Mesendoderm (in vitro differentiated cells): ENCODE data around the gene KHDC1.
"Not testable (repeated sequence)": the region's sequence is repeated elsewhere in the genome, so short reads cannot be mapped to it uniquely, and the experiment has no call there.

ENCODE experiments used
- DNase-seq: peaks from one replicate; pipeline ENCODE4 v3.0.0; 2013
- H2AK5ac ChIP-seq: 2 replicates; pipeline ENCODE4 v1.6.1; 2013; ENCODE audit warnings: low read length, inconsistent platforms
- H2BK120ac ChIP-seq: 2 replicates; pipeline ENCODE4 v1.6.1; 2013; ENCODE audit warnings: low read depth, mild to moderate bottlenecking, low read length, moderate library complexity, mixed read lengths
- H2BK15ac ChIP-seq: replicated peaks from 2 replicates; pipeline ENCODE4 v1.6.1; 2013; ENCODE audit warnings: low read depth, mild to moderate bottlenecking, moderate library complexity
- H2BK5ac ChIP-seq: 2 replicates; pipeline ENCODE4 v1.6.1; 2013; ENCODE audit warnings: low read length, inconsistent platforms
- H3K18ac ChIP-seq: 2 replicates; pipeline ENCODE4 v1.6.1; 2013; ENCODE audit warnings: mild to moderate bottlenecking, low read length, mixed read lengths
- H3K23ac ChIP-seq: one replicate; pipeline ENCODE4 v1.6.1; 2013; ENCODE audit warnings: low read length
- H3K27ac ChIP-seq: 2 replicates; pipeline ENCODE4 v1.5.1; 2013; ENCODE audit warnings: low read depth, mild to moderate bottlenecking, inconsistent platforms, low read length, moderate library complexity
- H3K27me3 ChIP-seq: 2 replicates; pipeline ENCODE4 v1.6.1; 2013; ENCODE audit warnings: low read length, control low read depth, mild to moderate bottlenecking, inconsistent platforms; ENCODE audit not compliant: insufficient read depth, poor library complexity
- H3K36me3 ChIP-seq: 2 replicates; pipeline ENCODE4 v1.6.1; 2013; ENCODE audit warnings: low read length, inconsistent platforms; ENCODE audit not compliant: control insufficient read depth, insufficient read depth
- H3K4ac ChIP-seq: one replicate; pipeline ENCODE4 v1.6.1; 2013; ENCODE audit warnings: low read depth, mild to moderate bottlenecking, low read length, moderate library complexity
- H3K4me1 ChIP-seq: 2 replicates; pipeline ENCODE4 v1.6.1; 2013; ENCODE audit warnings: low read depth, low read length, inconsistent platforms; ENCODE audit not compliant: control insufficient read depth
- H3K4me2 ChIP-seq: 2 replicates; pipeline ENCODE4 v1.6.1; 2013; ENCODE audit warnings: low read length
- H3K4me3 ChIP-seq: 2 replicates; pipeline ENCODE4 v1.5.1; 2013; ENCODE audit warnings: mild to moderate bottlenecking, low read length
- H3K56ac ChIP-seq: one replicate; pipeline ENCODE4 v1.6.1; 2013; ENCODE audit warnings: low read length
- H3K79me1 ChIP-seq: 2 replicates; pipeline ENCODE4 v1.6.1; 2013; ENCODE audit warnings: low read length, inconsistent platforms
- H3K79me2 ChIP-seq: 2 replicates; pipeline ENCODE4 v1.6.1; 2013; ENCODE audit warnings: mild to moderate bottlenecking, low read length; ENCODE audit not compliant: control insufficient read depth, insufficient read depth
- H3K9ac ChIP-seq: 2 replicates; pipeline ENCODE4 v1.6.1; 2013; ENCODE audit warnings: low read length, inconsistent platforms
- H4K5ac ChIP-seq: one replicate; pipeline ENCODE4 v1.6.1; 2013; ENCODE audit warnings: low read length
- H4K8ac ChIP-seq: one replicate; pipeline ENCODE4 v1.6.1; 2013; ENCODE audit warnings: low read depth, mild to moderate bottlenecking, control low read depth, low read length, moderate library complexity
- WGBS: extraction: QIAGEN DNeasy Blood & Tissue Kit; methylation state at CpG from one replicate; pipeline ENCODE4 v1.1.7; 2013; ENCODE audit warnings: low lambda C conversion rate, missing lambda C conversion rate; ENCODE audit not compliant: insufficient coverage; ENCODE audit errors: extremely low coverage; 5-methylcytosine and 5-hydroxymethylcytosine counted together

KHDC1 gene

DNA sequence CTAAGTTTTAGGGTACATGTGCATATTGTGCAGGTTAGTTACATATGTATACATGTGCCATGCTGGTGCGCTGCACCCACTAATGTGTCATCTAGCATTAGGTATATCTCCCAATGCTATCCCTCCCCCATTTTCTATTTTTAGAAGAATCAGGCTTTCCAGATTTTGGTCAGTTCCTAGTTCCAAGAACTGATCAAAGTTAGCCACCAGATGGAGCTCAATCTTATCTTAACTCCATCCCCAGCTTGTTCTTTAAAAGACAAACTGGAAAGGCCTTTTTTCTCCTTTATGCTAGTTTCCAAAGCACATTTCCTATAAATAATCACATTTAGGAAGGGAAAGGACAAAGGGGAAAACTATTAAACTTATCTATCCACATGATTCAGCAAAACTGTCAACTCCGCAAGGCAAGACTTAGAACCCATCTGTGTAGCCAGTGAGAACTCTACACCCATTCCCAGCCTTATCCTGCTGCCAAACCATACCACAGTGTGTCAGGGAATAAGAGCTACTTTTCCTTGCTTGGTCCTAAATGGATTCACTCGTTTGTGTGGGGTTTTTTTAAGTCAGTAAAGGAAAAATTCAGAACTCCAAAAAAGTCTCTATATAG, 22.8 kb upstream of the KHDC1 start:
- Histone ChIP-seq H3K36me3 (no peaks in the 10 kb centered on the region), H3K18ac (no peak overlapping the region), H3K9ac (no peak overlapping the region), H3K4me3 (no peak overlapping the region), H3K27ac (no peak overlapping the region), H3K79me1 (no peaks in the 10 kb centered on the region), H4K8ac (no peak overlapping the region), H2BK120ac (no peak overlapping the region), H3K79me2 (no peaks in the 10 kb centered on the region), H2AK5ac (no peak overlapping the region), H4K5ac (no peak overlapping the region), H3K4me1 (no peaks in the 10 kb centered on the region), H2BK15ac (no peak overlapping the region), H3K23ac (no peak overlapping the region), H3K56ac (no peak overlapping the region), H3K27me3 (no peaks in the 10 kb centered on the region), H3K4me2 (no peak overlapping the region), H3K4ac (no peak overlapping the region), H2BK5ac (no peak overlapping the region)
- peak; percentile 64 for DNase-seq
- WGBS: no CpG with 5 or more reads among the region's 3 CpGs

DNA sequence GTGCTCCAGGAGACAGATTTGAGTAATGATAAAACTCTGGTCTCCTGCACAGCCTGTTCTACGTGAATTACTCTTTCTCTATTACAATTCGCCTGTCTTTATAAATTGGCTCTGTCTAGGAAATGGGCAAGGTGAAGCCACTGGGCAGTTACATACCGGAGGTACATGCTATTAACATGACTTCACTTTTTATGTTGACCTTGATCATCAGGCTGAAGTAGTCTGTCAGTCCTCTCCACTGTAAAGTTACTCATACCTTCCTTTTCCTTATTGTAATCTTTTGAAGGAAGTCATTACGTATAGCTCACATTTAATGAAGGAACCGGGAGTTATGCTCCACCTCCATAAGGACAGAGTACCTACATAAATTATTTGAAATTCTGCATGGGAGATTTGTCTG, 19.9 kb upstream of the KHDC1 start:
- H3K79me1 ChIP-seq: no peaks in the 10 kb centered on the region
- H2BK120ac ChIP-seq: no peak overlapping the region
- H3K27me3 ChIP-seq: no peaks in the 10 kb centered on the region
- no peak overlapping the region for H3K56ac ChIP-seq
- H3K4me2 ChIP-seq: no peak overlapping the region
- no peak overlapping the region for H2BK15ac ChIP-seq
- H3K27ac ChIP-seq: no peak overlapping the region
- WGBS: no CpG with 5 or more reads among the region's 5 CpGs
- H3K9ac ChIP-seq: no peak overlapping the region
- no peak overlapping the region for H3K18ac ChIP-seq
- H3K36me3 ChIP-seq: no peaks in the 10 kb centered on the region
- no peak overlapping the region for H4K8ac ChIP-seq
- no peak overlapping the region for H2BK5ac ChIP-seq
- H4K5ac ChIP-seq: no peak overlapping the region
- no peak overlapping the region for H3K4me3 ChIP-seq
- no peak overlapping the region for H3K4ac ChIP-seq
- no peak for DNase-seq
- H3K23ac ChIP-seq: no peak overlapping the region
- no peak overlapping the region for H2AK5ac ChIP-seq
- H3K4me1 ChIP-seq: no peaks in the 10 kb centered on the region
- H3K79me2 ChIP-seq: no peaks in the 10 kb centered on the region

GRCh38 chr6:73281684-73282083, 18.7 kb upstream of the KHDC1 start:
- H4K5ac ChIP-seq: not testable (repeated sequence)

GRCh38 chr6:73269296-73269695, 6.3 kb upstream of the KHDC1 start:
- not testable (repeated sequence) for H3K36me3 ChIP-seq, H3K4me1 ChIP-seq, H3K4ac ChIP-seq, H3K79me2 ChIP-seq, H3K4me2 ChIP-seq, H3K9ac ChIP-seq, H3K27ac ChIP-seq, H3K23ac ChIP-seq, DNase-seq, H3K27me3 ChIP-seq, H3K56ac ChIP-seq, H3K79me1 ChIP-seq, H3K4me3 ChIP-seq, H2AK5ac ChIP-seq, H3K18ac ChIP-seq, H4K8ac ChIP-seq, H2BK120ac ChIP-seq, H2BK5ac ChIP-seq, H4K5ac ChIP-seq, H2BK15ac ChIP-seq
- no CpG with 5 or more reads among the region's 13 CpGs for WGBS

More at GRCh38 chr6:73281684-73282083, 18.7 kb upstream of the KHDC1 start:
- no CpG with 5 or more reads among the region's 4 CpGs for WGBS
- not testable (repeated sequence) for H3K4me2 ChIP-seq, H2BK5ac ChIP-seq, H3K27ac ChIP-seq, H3K23ac ChIP-seq, H3K4me3 ChIP-seq, H3K18ac ChIP-seq, H3K36me3 ChIP-seq, H3K4me1 ChIP-seq, H3K56ac ChIP-seq, H3K27me3 ChIP-seq, H2BK120ac ChIP-seq, H3K79me1 ChIP-seq, DNase-seq, H4K8ac ChIP-seq, H2AK5ac ChIP-seq, H3K4ac ChIP-seq, H3K9ac ChIP-seq, H2BK15ac ChIP-seq, H3K79me2 ChIP-seq

- H3K79me1 ChIP-seq, H2AK5ac ChIP-seq, H3K27ac ChIP-seq, H4K8ac ChIP-seq, H3K36me3 ChIP-seq, DNase-seq, H3K23ac ChIP-seq, H3K4ac ChIP-seq, H3K79me2 ChIP-seq, H3K9ac ChIP-seq, H2BK120ac ChIP-seq, H2BK5ac ChIP-seq, H3K4me2 ChIP-seq, H3K4me1 ChIP-seq, H3K4me3 ChIP-seq, H3K27me3 ChIP-seq, H4K5ac ChIP-seq, H3K56ac ChIP-seq, H2BK15ac ChIP-seq, H3K18ac ChIP-seq: not testable (repeated sequence)
- no CpG with 5 or more reads among the region's 27 CpGs for WGBS
Measured at GRCh38 chr6:73268896-73269295, 5.9 kb upstream of the KHDC1 start.

GRCh38 chr6:73264446-73264845, 1.4 kb upstream of the KHDC1 start:
- Histone ChIP-seq H4K5ac (no peak overlapping the region), H3K4me2 (no peak overlapping the region), H3K79me1 (peaks cover 2% of the 10 kb centered on the region), H3K27me3 (no peaks in the 10 kb centered on the region), H3K79me2 (no peaks in the 10 kb centered on the region), H2BK5ac (no peak overlapping the region), H2BK15ac (no peak overlapping the region), H3K56ac (no peak overlapping the region), H3K18ac (no peak overlapping the region), H3K23ac (no peak overlapping the region), H3K27ac (no peak overlapping the region), H3K36me3 (no peaks in the 10 kb centered on the region), H2AK5ac (no peak overlapping the region), H3K9ac (no peak overlapping the region), H3K4me1 (peaks cover 3% of the 10 kb centered on the region), H4K8ac (no peak overlapping the region), H3K4me3 (no peak overlapping the region), H2BK120ac (no peak overlapping the region), H3K4ac (no peak overlapping the region)
- no CpG with 5 or more reads among the region's 3 CpGs for WGBS
- no peak for DNase-seq
